ENCODE data around the gene CA5A. TPM values are rescaled to one million over a fixed set of nuclear protein-coding genes. Genes with fewer than 3 reads are reported as not detected.
"Not testable (repeated sequence)": the region's sequence is repeated elsewhere in the genome, so short reads cannot be mapped to it uniquely, and the experiment has no call there.

CA5A gene
- total RNA-seq, 4 donors from 2014 or later: not detected

DNA sequence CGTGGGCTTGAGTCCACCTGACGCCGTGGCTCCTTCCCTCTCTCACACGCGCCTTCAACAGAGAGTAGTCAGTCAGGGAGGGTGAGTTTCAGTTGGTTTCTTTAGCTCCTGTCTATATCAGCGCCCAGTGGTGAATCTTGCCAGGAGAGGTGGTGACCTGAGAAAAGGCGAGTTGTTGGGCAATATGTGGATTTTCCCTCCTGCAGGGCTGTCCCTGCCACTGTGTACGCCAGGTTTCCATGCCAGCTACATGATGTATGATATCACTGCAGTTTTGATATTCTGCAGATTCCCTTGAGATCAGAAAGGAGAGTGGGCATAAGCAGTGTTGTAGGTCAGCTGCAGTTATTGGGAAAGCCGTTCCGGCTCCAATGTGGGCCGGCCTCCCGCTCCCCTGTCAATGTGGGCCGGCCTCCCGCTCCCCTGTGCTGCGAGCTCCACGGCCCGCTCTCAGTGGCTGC is 46.3 kb upstream of the CA5A start:
- no peaks in the 10 kb centered on the region for H3K4me1 ChIP-seq
- intact Hi-C loops (cut with DNase I; ENCODE audit: low total_unique reads): no loop called here
- no peak for DNase-seq
- H3K27me3 ChIP-seq: no peaks in the 10 kb centered on the region
- TF ChIP-seq, protein P1, sequence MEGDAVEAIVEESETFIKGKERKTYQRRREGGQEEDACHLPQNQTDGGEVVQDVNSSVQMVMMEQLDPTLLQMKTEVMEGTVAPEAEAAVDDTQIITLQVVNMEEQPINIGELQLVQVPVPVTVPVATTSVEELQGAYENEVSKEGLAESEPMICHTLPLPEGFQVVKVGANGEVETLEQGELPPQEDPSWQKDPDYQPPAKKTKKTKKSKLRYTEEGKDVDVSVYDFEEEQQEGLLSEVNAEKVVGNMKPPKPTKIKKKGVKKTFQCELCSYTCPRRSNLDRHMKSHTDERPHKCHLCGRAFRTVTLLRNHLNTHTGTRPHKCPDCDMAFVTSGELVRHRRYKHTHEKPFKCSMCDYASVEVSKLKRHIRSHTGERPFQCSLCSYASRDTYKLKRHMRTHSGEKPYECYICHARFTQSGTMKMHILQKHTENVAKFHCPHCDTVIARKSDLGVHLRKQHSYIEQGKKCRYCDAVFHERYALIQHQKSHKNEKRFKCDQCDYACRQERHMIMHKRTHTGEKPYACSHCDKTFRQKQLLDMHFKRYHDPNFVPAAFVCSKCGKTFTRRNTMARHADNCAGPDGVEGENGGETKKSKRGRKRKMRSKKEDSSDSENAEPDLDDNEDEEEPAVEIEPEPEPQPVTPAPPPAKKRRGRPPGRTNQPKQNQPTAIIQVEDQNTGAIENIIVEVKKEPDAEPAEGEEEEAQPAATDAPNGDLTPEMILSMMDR (IDR thresholded peaks at IDR 0.05): no peak
- no peak for TF ChIP-seq POLR2A (IDR thresholded peaks at IDR 0.05)
- H3K9me3 ChIP-seq: no peaks in the 10 kb centered on the region
- no peak overlapping the region for H3K27ac ChIP-seq
- no peaks in the 10 kb centered on the region for H3K36me3 ChIP-seq
- H3K4me3 ChIP-seq: no peak overlapping the region

DNA sequence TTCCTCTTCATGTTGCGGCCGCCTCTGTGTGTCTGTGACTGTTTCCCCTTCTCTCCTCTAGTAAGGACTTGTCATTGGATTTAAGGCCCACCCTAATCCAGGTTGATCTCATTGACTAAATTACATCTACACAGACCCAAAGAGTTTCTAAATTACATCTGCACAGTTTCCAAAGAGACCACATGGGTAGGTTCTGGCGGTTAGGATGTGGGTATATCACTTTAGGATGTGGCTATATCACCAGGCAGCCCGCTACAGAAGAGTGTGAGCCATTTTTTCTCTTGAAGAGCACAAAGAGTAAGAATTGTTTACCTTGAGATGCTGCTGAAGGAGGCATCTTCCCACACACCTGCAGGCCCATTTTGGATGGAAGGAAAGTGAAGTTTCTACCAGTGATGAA is 45.0 kb upstream of the CA5A start:
- H3K4me3 ChIP-seq; H3K36me3 ChIP-seq; H3K27me3 ChIP-seq; DNase-seq; intact Hi-C loops (cut with DNase I; ENCODE audit: low total_unique reads); H3K4me1 ChIP-seq; H3K27ac ChIP-seq; H3K9me3 ChIP-seq: not testable (repeated sequence)

DNA sequence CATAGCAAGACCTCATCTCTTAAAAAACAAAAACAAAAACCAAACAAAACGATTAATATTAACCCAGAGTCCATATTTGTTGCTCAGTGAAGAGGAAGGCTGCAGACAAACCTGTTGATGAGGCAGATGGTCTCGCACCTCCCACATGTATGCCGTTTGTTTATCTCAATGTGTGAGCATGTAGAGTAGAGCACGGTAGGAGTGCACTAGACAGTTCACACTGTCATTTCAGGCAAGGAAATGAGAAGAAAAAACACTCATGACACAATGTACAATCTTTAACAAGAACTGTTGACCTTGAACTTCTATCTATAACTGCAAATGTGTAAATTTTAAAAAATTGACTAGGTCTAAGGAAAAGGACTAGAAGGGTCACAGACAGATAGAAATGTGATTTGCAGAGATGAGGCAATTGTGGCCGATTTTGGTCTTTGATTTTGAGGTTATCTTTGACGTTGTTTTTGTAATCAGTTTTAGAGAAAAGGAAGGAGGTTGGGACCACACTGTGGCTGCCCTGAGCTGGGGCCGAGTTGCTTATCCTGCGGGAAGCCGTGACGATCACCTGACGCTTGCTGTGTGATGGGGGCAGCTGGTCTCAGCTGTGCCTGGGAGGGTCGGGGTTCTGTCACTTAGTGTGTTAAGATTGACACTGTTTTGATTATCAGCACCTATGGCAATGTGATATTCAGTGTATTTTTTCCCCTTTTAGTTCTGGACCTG is 43.7 kb upstream of the CA5A start:
- H3K36me3 ChIP-seq; DNase-seq; intact Hi-C loops (cut with DNase I; ENCODE audit: low total_unique reads); H3K4me1 ChIP-seq; H3K27me3 ChIP-seq; H3K27ac ChIP-seq; H3K9me3 ChIP-seq; H3K4me3 ChIP-seq: not testable (repeated sequence)

DNA sequence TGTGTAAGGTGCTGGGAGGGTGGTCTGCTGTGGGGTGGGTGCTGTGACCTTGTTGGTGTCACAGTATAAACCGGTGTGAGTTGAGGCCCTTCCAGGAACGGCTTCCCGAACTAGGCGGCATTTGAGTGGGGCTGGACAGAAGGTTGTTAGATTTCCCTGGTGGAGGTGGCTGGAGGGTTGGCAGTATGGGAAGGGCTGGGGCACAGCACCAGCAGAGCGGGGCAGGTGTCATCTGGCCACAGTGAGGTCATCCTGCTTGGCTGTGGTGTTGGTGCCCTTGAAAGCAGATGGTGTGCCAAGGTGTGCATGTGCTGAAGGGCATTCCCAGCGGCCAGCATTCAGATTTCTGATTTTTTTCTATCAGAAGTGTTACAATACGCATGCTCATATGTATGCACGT is 43.0 kb upstream of the CA5A start:
- H3K36me3 ChIP-seq: no peaks in the 10 kb centered on the region
- TF ChIP-seq, protein P1 (IDR thresholded peaks at IDR 0.05): no peak
- no peak for TF ChIP-seq POLR2A (IDR thresholded peaks at IDR 0.05)
- no peak overlapping the region for H3K27ac ChIP-seq
- no peak for DNase-seq
- H3K27me3 ChIP-seq: no peaks in the 10 kb centered on the region
- no peak overlapping the region for H3K4me3 ChIP-seq
- H3K9me3 ChIP-seq: no peaks in the 10 kb centered on the region
- intact Hi-C loops (cut with DNase I; ENCODE audit: low total_unique reads): no loop called here
- H3K4me1 ChIP-seq: no peaks in the 10 kb centered on the region

DNA sequence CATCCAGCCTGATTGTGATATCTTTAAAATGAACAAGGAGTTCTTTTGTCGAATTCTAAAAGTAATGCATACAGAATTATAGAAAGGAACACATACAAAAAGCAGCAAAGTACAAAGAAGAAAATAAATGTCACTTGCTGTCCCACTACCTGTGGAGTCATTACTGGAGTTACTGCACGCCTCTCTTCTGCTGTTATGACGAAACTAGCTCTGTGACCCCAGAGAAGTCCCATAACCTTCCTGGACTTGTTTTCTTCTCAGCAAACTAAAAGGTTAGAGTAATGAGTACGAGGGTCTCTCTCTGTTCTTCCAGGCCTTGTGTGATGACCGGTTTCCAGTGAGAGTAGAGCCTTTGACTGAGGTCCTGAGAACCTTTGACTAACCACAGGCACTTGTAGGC is 41.8 kb upstream of the CA5A start:
- H3K4me1 ChIP-seq: no peaks in the 10 kb centered on the region
- H3K4me3 ChIP-seq: no peak overlapping the region
- TF ChIP-seq, protein P1 (IDR thresholded peaks at IDR 0.05): no peak
- TF ChIP-seq POLR2A (IDR thresholded peaks at IDR 0.05): no peak
- no peak for DNase-seq
- no peak overlapping the region for H3K27ac ChIP-seq
- H3K36me3 ChIP-seq: no peaks in the 10 kb centered on the region
- H3K27me3 ChIP-seq: no peaks in the 10 kb centered on the region
- intact Hi-C loops (cut with DNase I; ENCODE audit: low total_unique reads): no loop called here
- H3K9me3 ChIP-seq: no peaks in the 10 kb centered on the region

DNA sequence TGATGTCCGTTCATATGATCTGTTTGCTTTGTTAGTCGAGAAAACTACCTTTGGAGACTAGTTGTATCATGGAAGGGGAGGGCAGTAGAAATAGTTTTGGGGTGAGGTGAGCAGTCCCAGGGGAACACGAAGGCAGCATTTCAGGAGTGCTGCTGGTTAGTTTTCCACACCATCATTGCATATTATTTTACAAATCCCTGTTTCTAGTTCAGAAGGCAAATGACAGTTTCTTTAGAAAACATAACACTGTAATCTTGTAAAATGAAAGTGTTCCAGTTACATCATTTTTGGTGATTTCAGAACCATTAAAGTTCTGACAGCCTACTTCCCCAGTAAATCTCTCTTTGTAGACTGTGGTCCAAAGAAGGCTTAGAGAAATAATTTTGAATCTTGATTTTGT is 40.3 kb upstream of the CA5A start:
- TF ChIP-seq, protein P1 (IDR thresholded peaks at IDR 0.05): no peak
- no peak for TF ChIP-seq POLR2A (IDR thresholded peaks at IDR 0.05)
- no peaks in the 10 kb centered on the region for H3K36me3 ChIP-seq
- H3K27ac ChIP-seq: peak overlapping the region; percentile 61 to 66
- intact Hi-C loops (cut with DNase I; ENCODE audit: low total_unique reads): no loop called here
- peaks cover 0 to 10% of the 10 kb centered on the region in 2 donors for H3K9me3 ChIP-seq
- H3K27me3 ChIP-seq: no peaks in the 10 kb centered on the region
- DNase-seq: no peak
- H3K4me3 ChIP-seq: no peak overlapping the region
- no peaks in the 10 kb centered on the region for H3K4me1 ChIP-seq

Data from uterus (tissue), 4 donors.